HG03103 (cell line): ENCODE measurements around the gene KLC1.

Experiments used
- ATAC-seq: cut with Tn5 transposase; IDR thresholded peaks from one replicate; pipeline ENCODE4 v1.9.1; 2021; ENCODE audit warnings: low read depth; ENCODE audit not compliant: unreplicated experiment

The KLC1 gene

DNA sequence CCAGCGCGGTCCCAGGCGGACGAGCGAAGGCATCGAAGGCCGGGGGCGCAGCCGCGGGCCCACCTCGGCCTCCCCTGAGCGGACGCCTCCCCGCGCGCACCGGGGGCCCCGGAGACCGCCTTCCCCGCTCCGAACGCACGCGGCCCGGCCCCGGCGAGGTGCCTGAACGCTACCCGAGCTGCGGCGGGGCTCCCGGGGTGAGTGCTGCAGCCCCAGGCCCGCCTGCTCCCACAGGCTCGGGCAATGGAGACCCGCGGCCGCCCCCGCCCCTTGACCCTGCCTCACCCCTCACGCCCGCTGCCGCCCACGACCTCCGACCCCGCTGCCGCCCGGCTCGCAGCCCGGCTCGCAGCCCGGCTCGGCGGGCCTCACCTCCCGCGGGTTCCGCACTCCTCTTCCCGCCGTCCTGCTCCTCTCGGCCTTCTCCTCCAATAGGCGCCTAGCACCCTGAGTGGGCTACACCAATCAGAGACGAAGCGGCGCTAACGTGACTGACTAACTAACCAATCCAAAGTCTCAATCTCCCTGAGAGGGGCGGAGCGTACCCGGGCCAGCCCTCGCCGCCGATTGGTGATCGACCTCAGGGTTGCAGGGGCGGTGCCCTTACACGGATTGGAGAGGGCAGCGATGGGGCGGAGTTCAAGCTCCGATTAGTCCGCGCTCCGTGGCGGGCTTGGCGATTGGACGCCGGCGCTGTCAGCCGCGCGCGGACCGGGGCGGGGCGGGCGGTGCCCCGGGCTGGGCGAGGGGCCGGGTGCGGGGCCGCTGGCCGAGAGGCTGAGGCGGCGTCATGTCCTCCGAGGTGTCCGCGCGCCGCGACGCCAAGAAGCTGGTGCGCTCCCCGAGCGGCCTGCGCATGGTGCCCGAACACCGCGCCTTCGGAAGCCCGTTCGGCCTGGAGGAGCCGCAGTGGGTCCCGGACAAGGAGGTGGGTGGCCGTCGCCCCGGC lies 86.3 kb downstream of the KLC1 start, which contains the start of the genes XRCC3 and ZFYVE21:
TSS of gene XRCC3 (minus strand) at position 400 of the 949 bp plus-strand sequence. CDS start 4,364 bp downstream, outside the sequence.
TSS of gene ZFYVE21 (plus strand) at position 759 of the 949 bp plus-strand sequence. CDS start at position 791, 32 bp downstream.
- peak; percentile 88 for ATAC-seq

GRCh38 chr14:103716091-103716801 lies 87.2 kb downstream of the KLC1 start:
- no peak for ATAC-seq

- ATAC-seq, result no peak
Measured at GRCh38 chr14:103716899-103717411, 87.9 kb downstream of the KLC1 start.

DNA sequence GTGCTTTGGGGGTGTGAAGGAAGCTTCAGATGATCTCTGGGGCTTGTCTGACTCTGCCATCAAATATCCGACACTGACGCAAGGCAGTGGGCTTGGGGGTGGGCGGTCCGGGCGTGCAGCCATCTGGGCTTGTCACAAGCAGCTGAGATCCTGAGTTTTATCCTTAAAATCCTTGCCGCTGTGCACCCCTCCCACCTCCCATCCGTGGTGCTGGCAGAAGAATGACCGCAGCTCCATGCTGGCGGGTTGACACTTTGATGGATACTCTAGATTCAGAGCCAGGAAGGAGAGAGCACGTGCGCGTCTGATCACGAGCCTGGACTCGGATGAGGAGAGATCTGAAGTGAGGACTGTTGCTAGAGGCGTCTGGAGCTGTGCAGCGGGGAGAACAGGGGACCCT lies 89.6 kb downstream of the KLC1 start:
- no peak for ATAC-seq

DNA sequence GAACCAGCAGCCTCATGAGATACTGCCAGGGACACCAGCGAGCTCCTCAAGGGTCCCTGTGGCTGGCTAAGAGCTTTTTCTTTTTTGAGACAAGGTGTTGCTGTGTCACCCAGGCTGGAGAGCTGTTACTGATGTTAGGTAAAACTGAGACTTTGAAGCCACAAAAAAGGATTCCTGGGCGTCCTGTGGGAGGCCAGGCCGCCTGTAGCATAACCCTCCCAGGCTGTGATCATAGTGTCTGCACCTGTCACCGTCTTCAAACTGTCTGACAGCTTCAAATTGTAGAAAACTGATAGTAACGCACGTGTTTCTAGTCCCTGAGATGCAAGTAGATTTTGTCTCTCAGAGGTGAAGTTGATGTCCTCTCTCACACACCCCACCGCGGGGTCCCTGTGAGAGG lies 90.7 kb downstream of the KLC1 start:
- no peak for ATAC-seq

DNA sequence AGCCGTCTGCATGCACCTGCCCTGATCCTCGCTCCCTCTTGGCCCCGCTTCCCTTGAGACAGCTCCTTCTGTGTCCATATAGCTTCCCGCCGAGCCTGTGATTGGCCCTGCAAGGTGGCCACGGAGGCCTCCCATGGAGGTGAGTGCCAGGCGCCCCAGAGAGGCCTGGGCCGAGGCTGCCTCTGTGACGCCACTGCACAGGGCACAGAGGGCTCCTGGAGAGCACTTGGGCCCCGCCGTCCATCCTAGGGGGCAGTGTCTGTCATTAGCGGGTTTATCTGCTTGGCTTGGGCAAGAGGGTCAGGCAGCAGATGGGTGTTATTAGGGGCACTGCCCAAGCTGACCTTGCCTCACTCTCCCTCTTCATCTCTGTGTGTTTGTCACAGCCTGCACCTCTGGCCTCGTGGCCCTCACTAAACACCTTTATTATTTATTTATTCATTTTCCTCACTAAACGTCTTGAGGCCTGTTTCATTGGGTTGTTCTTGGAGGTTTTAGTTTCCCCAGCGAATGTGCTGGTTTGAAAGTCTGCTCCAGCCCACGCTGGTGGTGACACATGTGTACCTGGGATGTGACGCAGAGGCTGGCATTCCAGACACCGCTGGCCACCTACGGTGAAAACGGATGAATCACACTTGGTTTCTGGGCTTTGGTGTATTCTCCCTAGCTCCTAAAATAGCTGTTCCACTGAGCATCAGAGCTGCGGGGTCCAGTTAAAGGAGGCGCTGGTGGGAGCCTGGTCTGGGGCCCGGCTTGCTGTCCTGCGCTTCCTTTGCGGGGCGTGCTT lies 92.5 kb downstream of the KLC1 start:
- ATAC-seq, result no peak

- ATAC-seq, result no peak
Measured at GRCh38 chr14:103723748-103724081, 94.7 kb downstream of the KLC1 start.

DNA sequence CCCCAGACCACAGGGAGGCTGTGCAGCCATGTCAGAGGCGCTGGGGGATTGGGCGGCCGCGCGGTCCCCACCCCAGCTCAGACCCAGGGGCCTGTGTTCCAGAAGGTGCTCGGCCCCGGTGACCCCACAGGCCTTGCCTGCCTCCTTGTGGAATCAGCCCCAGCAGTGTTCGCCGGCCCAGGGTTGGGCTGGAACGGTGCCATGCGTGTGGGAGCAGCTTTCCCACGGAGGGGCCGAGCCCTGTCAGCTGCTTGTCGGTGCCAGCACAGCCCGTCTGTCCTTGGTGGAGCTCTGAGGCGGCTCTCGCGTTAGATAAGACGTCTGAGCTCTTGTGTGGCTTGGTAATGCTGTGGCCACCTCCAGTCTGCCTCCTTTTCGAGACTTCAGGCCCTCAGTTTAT lies 95.1 kb downstream of the KLC1 start:
- no peak for ATAC-seq

DNA sequence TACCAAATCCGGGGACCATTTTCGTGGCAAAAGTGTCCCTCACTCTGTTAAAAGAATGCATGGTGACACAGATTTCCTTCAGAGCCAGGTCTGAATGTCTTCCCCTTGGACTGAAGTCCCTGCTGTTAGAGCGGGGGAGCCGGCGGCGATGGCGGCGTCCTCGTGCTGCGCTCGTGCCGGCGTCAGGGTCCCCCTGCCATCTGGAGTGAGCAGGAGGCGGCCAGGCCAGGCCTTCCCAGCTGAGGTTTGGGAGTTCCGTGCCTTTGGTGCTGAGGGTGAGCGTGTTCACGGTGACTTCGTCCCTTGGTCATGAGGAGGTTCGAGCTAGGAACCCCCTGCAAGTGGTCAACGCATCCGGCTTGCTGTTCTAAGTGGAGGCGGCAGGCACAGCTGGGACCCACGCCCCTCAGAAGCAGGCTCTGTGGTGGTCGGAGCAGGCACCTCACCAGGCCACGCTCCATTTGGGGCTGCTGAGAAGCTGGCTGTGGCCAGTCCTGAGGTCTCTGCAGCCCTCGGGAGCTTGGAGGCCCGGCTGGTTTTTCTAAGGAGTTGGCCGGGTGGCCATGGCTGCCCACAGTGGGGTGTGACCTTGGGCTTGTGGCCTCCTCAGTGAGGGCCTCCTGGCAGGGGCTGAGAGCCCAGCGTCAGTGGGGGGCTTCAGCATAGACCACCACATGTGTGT lies 96.1 kb downstream of the KLC1 start:
- no peak for ATAC-seq

- no peak for ATAC-seq
Measured at GRCh38 chr14:103725739-103726395, 96.9 kb downstream of the KLC1 start.

DNA sequence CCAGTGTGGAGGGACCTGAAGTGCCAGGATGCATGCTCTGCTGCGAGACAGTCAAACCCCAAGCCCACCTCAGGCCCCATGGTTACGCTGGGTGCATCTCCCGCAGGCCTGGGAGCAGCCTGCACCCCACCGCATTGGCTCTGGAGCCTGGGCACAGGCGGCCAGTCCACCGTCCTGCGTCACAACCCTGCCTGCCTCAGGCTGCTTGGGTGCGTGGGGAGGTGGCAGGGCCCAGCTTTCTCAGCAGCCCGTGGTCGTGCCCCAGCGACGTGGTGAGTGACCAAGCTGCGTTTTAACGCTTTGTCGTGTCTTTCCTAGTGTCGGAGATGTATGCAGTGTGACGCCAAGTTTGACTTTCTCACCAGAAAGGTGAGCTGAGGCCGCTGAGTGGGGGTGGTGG lies 97.5 kb downstream of the KLC1 start:
- ATAC-seq, result no peak

- no peak for ATAC-seq
Measured at GRCh38 chr14:103727313-103727980, 98.4 kb downstream of the KLC1 start.

DNA sequence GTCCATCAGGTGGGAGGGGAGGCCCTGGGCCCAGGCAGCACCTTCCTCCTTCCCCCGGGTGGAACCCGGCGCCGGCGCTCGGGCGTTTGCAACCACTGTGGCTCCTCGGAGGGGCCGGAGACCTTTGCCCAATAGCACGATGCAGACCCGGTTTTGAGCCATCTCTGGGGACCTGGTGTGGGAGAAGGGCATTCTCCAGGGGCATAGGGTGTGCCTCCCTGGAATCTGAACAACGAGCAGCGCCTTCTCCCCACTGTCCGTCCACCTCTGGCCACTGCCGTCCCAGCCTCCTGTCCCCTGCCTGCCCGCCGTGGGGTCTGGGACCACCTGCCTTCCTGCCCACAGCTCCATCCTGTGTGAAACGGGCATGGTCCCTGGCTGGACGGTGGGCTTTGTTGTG lies 99.1 kb downstream of the KLC1 start:
- ATAC-seq, result no peak

DNA sequence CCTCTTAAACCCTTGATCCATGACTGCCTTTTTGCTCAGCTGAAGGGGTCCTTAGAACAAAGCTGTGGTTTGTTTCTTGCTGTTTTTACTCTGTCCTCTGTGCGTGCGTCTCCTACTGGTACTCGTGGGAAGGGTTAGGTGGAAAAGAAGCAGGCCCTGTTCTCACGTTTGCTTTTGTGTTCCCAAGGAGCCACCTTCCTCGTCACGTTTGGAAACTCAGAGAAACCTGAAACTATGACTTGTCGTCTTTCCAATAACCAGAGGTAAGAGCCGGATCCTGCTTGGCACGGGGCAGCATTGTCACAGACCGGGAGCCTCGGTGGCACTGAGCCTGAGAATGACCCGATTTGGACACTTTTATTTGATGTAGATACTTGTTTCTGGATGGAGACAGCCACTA lies 99.7 kb downstream of the KLC1 start:
- no peak for ATAC-seq

DNA sequence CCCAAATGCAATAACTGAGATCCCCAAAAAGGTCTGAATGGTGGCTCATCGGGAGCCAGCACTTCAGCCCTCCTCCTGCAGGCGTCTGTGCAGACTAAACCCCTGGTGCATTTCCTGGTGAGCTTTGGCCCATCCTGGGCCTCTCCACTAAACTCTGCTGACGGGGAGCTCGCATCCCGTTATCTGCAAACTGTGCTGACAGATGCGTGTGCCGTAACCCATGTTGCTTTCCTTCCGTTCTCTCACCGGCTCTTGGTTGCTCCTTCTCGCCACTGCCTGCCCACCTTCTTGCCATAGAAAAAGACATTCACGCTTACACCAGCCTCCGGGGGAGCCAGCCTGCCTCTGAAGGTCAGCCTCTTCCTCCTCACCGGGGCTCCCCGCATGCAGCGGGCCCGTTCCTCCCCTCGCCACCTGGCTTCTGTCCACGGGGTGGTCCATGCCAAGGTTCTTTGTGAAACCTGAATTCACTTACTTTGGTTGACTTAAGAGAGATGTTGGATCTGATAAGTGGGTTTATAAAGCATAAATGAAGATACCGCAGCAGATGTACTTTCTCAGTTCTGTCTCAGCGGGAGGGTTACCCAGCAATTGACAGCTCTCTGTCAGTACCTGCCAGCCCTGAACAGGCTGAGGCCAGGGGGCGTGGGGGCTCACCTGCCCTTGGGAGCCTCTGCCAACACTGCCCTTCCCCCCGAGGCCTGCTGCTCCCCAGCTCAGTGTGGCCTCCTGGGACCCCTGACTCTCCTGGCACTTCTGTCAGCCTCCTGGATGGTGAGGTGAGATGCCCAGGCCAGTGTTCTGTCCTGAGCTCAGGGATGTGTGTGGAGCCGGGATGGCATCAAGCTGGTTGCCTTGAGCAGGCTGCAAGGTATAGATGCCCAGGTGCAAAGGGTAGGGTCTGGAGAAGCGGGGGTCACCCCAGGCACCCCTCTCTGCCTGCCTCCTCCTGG lies 100.8 kb downstream of the KLC1 start:
- no peak for ATAC-seq

GRCh38 chr14:103730490-103731035 lies 101.6 kb downstream of the KLC1 start:
- ATAC-seq, result no peak

DNA sequence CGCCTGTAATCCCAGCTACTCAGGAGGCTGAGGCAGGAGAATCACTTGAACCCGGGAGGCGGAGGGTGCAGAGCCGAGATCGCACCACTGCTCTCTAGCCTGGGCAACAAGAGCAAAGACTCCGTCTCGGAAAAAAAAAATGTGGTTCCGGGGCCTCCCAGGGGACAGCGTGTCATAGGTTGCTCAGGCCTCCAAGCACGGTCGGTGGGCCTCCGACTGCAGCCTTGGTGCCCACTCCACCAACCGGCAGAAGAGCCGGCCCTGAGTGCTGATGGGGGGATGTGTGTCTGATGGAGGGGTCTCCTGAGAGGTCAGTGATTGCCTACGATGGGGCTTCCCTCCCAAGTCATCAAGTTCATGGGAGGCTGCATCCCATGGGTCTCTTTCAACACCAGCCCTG lies 102.5 kb downstream of the KLC1 start:
- no peak for ATAC-seq
